ENCODE measurements around the gene CD27. TPM values are rescaled to one million over a fixed set of nuclear protein-coding genes. Genes with fewer than 3 reads are reported as not detected.
A peak's percentile ranks its signal among the peaks of the same experiment; 100 is the strongest.
"Not testable (repeated sequence)": the region's sequence is repeated elsewhere in the genome, so short reads cannot be mapped to it uniquely, and the experiment has no call there.

CD27 gene
- total RNA-seq, 1 experiment from 2014 or later: not detected

GRCh38 chr12:6494258-6494743, 49.5 kb downstream of the CD27 start:
- H2AFZ ChIP-seq (ENCODE audit: low read length): peak overlapping the region; percentile 71
- no peaks in the 10 kb centered on the region for H3K9me2 ChIP-seq (replicated peaks; ENCODE audit: low read length)
- DNase-seq (no peak), ATAC-seq (no peak)
- H3K4me2 ChIP-seq (ENCODE audit: low read length): peak overlapping the region; percentile 86
- ChIA-PET CTCF (interaction anchor here (0.5 kb wide), 1 partner anchor 51 kb away, joined by 4 read pairs; no protein-coding TSS in a partner anchor), POLR2A (ENCODE audit: unreplicated experiment) (interaction anchor here (0.7 to 1.1 kb wide), 2 partner anchors 38 to 283 kb away, joined by 3 to 4 read pairs; no protein-coding TSS in a partner anchor)
- H3K9me3 ChIP-seq (ENCODE audit: low read length): no peaks in the 10 kb centered on the region
- peaks cover 66% of the 10 kb centered on the region for H3K79me2 ChIP-seq (ENCODE audit: low read length)
- intact Hi-C loops (cut with micrococcal nuclease): loop anchor here (2.0 kb wide), 2 partner anchors 24 to 44 kb away; partner anchors contain the start of gene VAMP1
- no peaks in the 10 kb centered on the region for H4K20me1 ChIP-seq (ENCODE audit: low read length)
- no peaks in the 10 kb centered on the region for H3K27me3 ChIP-seq (ENCODE audit: low read length)
- H3F3A ChIP-seq (ENCODE audit: low read length, unreplicated experiment): no peaks in the 10 kb centered on the region
- no peak for TF ChIP-seq CTCF (conservative IDR thresholded peaks at IDR 0.05; ENCODE audit: low read depth, low read length)
- no peak for TF ChIP-seq EZH2 (IDR thresholded peaks at IDR 0.05; ENCODE audit: low read length, unreplicated experiment)
- TF ChIP-seq EZH2phosphoT487 (IDR thresholded peaks at IDR 0.05; ENCODE audit: borderline replicate concordance, low read length): no peak
- H3K4me1 ChIP-seq (ENCODE audit: insufficient read depth, low read length): peaks cover 19% of the 10 kb centered on the region
- peak overlapping the region; percentile 96 for H3K9ac ChIP-seq (ENCODE audit: low read length)
- BruUV-seq (replicated peaks): no TSS peak
- H3K36me3 ChIP-seq (ENCODE audit: low read depth, low read length): peaks cover 19% of the 10 kb centered on the region
- peak overlapping the region; percentile 80 for H3K4me3 ChIP-seq (ENCODE audit: low read length)
- peak overlapping the region; percentile 68 for H3K27ac ChIP-seq (ENCODE audit: low read length)

DNA sequence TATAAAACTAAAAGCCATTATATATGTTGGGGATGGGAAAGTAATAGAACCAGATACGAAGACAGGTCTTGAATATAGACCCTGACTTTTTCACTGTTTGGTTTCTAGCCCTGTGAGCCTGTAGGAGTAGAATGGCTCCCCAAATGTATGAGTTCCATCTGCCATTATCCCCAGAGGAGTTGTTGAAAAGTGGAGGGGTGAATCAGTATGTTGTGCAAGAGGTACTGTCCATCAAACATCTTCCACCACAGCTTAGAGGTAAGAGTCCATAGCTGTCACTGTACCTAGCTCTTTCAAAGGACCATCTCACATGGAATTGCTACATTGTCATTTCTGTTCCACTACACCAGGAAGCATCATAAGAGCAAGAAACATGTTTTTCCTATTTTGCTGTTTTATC, 50.2 kb downstream of the CD27 start:
- DNase-seq (peak; percentile 9), ATAC-seq (no peak)
- ChIA-PET POLR2A (ENCODE audit: unreplicated experiment) (no interaction called here), CTCF (interaction anchor here (0.5 kb wide), 1 partner anchor 52 kb away, joined by 4 read pairs; no protein-coding TSS in a partner anchor)
- intact Hi-C loops (cut with micrococcal nuclease): loop anchor here (2.0 kb wide), 2 partner anchors 24 to 44 kb away; partner anchors contain the start of gene VAMP1
- Histone ChIP-seq H3K36me3 (ENCODE audit: low read depth, low read length) (peaks cover 19% of the 10 kb centered on the region), H3K4me3 (ENCODE audit: low read length) (peak overlapping the region; percentile 80), H2AFZ (ENCODE audit: low read length) (no peak overlapping the region), H3F3A (ENCODE audit: low read length, unreplicated experiment) (no peaks in the 10 kb centered on the region), H3K79me2 (ENCODE audit: low read length) (peaks cover 67% of the 10 kb centered on the region), H3K9me2 (replicated peaks; ENCODE audit: low read length) (no peaks in the 10 kb centered on the region), H3K27ac (ENCODE audit: low read length) (no peak overlapping the region), H3K27me3 (ENCODE audit: low read length) (no peaks in the 10 kb centered on the region), H3K4me1 (ENCODE audit: insufficient read depth, low read length) (peaks cover 19% of the 10 kb centered on the region), H4K20me1 (ENCODE audit: low read length) (no peaks in the 10 kb centered on the region), H3K9ac (ENCODE audit: low read length) (peak overlapping the region; percentile 96; the same call in 1 of the 2 replicates), H3K4me2 (ENCODE audit: low read length) (peak overlapping the region; percentile 86), H3K9me3 (ENCODE audit: low read length) (no peaks in the 10 kb centered on the region)
- TF ChIP-seq EZH2 (IDR thresholded peaks at IDR 0.05; ENCODE audit: low read length, unreplicated experiment) (no peak), CTCF (conservative IDR thresholded peaks at IDR 0.05; ENCODE audit: low read depth, low read length) (no peak)
- BruUV-seq (replicated peaks): no TSS peak

GRCh38 chr12:6497291-6497690, 52.5 kb downstream of the CD27 start:
- H3K9me3 ChIP-seq (ENCODE audit: low read length); H3K9me2 ChIP-seq (replicated peaks; ENCODE audit: low read length); POLR2A ChIA-PET (ENCODE audit: unreplicated experiment); BruUV-seq (replicated peaks); H3K9ac ChIP-seq (ENCODE audit: low read length); CTCF ChIA-PET; intact Hi-C loops (cut with micrococcal nuclease); ATAC-seq; H3K4me3 ChIP-seq (ENCODE audit: low read length); H4K20me1 ChIP-seq (ENCODE audit: low read length); DNase-seq; H3K27ac ChIP-seq (ENCODE audit: low read length); H3F3A ChIP-seq (ENCODE audit: low read length, unreplicated experiment); H3K27me3 ChIP-seq (ENCODE audit: low read length); H2AFZ ChIP-seq (ENCODE audit: low read length): not testable (repeated sequence)
- H3K4me2 ChIP-seq (ENCODE audit: low read length): peak overlapping the region; percentile 17; the same call in 1 of the 2 replicates
- peaks cover 76% of the 10 kb centered on the region for H3K79me2 ChIP-seq (ENCODE audit: low read length)
- H3K36me3 ChIP-seq (ENCODE audit: low read depth, low read length): peaks cover 19% of the 10 kb centered on the region
- peaks cover 15% of the 10 kb centered on the region for H3K4me1 ChIP-seq (ENCODE audit: insufficient read depth, low read length)

Data from PC-3 (cell line).